Effector CD4-positive, alpha-beta T cell (primary cell): Measurements from ENCODE around the gene GJD3.

Experiments used
- DNase-seq: peaks from one replicate; pipeline ENCODE4 v3.0.0-alpha.2; 2020

Gene GJD3

GRCh38 chr17:40340327-40340726 lies 24.2 kb downstream of the GJD3 start:
- DNase-seq = no peak

DNA sequence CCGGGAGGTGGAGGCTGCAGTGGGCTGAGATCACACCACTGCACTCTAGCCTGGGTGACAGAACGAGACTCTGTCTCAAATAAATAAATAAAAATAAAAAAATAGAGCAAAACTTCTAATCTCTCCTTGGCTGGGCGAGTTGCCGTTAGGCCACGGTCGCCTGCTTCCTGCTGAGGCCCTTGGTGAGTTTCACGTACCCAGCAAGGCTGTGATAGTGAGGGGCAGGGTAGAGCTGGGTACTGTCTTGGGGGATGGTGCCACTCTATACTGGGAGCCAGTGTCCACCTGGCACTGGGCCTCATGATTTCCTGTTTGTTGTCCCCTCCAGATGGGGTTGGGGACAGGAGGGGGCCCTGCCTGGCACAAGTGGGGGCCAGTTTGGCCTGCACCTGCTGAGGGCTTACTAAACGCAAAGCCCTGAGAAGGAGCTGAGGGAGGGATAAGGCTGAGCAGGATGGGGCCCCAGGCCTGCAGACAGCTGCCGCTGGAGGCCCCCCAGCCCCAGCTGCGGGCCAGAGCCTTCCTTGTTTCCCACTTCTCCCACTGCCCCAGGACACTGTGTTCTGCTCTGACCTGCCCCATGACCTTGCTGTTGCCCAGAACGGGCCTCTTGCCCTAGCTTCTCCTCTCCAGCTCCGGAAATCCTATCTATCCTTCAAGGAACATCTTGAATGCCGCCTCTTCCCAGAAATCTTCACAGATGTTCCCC lies 25.4 kb downstream of the GJD3 start:
- no peak for DNase-seq

- DNase-seq = no peak
Measured at GRCh38 chr17:40338058-40338457, 26.5 kb downstream of the GJD3 start.

DNA sequence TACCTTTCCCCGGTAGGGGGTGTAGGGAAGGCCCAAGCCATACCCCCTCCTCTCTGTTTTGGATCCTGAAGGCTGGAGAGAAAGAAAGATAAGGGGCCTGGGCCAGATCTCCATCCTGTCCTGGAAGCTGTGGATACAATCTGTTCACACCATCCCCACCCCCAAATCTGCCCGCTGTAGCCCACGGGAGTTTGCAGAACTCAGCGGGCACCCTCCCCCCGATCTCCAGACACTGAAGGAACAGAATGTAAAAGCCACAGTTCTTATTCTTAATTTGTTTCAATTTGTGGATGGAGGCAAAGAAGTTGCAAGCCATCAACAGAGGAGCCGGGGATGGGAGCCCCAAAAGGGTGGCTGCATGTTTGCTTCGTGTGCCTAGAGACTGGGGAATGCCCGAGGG lies 27.2 kb downstream of the GJD3 start:
- no peak for DNase-seq

DNA sequence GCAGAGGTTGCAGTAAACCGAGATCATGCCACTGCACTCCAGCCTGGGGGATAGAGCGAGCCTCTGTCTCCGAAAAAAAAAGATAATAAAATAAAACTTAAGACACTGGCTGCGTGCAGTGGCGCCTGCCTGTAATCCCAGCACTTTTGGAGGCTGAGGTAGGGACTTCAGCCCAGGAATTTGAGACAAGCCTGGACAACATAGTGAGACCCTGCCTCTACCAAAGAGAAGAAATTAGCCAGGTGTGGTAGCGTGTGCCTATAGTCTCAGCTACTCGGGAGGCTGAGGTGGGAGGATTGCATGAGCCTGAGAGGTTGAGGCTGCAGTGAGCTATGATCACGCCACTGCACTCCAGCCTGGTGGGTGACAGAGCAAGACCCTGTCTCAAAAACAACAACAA lies 28.9 kb downstream of the GJD3 start:
- no peak for DNase-seq

DNA sequence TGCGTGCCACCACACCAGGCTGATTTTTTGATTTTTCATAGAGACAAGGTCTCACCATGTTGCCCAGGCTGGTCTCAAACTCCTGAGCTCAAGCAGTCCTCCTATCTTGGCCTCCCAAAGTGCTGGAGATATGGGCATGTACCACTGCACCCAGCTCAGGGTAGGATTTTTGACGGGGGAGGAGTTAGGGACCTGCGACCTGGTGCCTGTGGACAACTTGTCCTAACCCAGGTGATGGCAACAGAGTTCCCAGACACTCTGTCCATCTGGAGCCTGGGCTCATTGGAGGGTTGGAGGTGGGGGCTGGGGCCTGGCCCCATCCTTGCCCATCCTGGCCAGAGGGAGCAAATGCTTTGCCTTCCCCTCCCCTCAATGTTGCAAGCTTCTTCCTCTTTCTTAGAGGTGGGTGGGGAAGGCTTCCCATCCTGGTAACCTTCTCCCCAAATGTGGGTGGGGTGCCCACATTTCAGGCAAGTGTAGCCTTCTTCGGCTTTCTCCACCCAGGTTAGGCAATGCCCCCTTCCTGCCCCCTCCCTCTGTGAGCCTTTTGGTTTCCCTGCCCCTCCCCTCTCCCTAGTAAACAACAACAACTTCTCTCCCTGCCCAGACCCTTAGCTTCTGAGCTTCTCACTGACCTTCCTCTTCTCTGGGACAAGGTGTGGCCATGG lies 30.6 kb downstream of the GJD3 start:
- no peak for DNase-seq

DNA sequence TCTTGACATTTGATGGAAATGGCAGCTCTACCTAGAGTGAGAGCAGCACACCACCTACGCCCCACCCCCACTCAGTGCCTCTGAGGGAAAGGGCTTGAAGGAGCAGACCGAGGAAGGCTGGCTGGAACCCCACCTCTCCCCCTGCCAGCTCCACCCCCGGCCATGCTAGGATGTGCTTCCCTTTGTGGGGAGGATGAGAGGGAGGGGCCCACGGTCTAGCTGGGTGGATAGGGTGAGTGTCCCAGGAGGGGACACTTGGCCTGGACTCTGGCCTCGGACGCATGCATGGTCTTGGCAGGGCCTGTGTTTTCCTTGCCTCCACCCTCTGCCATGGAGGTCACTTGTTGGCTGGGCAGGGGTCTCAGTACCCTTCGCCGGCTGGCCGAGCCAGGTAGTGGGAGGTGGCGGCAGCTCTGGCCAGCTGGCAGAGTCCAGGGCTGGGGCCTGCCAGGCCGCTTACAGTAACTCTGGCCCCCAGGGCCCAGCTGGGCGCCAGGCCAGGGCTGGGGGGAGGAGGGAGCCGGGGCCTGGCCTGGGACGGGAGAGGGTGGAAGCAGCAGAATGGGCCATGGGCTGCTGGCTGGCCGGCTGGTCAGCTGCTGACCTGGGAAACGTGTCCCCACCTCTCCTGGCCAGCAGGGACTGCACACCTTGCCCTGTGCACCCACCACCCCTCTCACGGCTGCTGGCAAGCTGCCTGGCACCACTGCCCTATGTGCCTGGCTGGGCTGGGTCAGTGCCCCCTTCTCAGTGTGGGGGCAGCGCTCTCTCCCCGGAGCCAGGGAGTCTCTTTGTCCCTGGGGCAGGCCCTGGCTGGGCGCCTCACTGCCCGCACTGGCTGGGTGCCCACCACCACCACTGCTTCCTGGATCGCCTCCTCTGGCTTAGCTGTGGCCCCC lies 32.5 kb downstream of the GJD3 start:
- no peak for DNase-seq

- no peak for DNase-seq
Measured at GRCh38 chr17:40330850-40331470, 33.6 kb downstream of the GJD3 start.

GRCh38 chr17:40329839-40330794 lies 34.4 kb downstream of the GJD3 start:
- DNase-seq = no peak

- DNase-seq = no peak
Measured at GRCh38 chr17:40328386-40328766, 36.2 kb downstream of the GJD3 start.

DNA sequence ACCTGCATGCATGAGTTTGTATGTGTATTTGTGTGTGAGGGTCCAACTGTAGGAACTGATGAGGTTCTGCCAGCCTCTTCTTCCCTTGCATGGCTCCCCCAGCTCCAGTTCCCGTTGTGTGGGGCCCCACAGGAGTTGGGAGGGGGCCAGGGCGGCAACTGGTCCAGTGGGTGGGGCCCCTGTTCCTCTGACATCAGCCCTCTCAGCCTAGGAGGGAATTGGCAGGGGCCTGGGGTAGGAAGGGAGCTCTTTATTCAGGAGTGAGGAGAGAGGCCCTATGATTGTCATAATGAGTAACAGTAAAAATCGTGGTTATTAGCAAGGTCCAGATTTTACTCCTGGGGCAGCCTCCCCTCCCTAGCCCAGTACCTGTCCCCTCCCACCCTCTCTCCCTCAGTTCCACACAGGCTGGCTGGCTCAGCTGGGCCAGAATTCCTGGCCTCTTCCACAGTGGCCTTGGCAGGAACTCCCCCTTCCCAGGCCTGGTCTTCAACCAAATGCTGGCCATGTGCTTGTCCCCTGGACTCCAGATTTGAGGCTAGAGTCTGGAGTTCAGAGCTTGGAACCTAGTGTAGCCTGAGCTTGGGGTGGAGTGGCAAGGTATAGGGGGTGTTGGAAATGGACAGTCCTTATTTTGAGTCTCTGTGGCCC lies 36.7 kb downstream of the GJD3 start:
- DNase-seq = no peak

- no peak for DNase-seq
Measured at GRCh38 chr17:40327244-40327729, 37.2 kb downstream of the GJD3 start.

GRCh38 chr17:40326832-40327199 lies 37.7 kb downstream of the GJD3 start:
- no peak for DNase-seq

- DNase-seq = peak; percentile 57
Measured at GRCh38 chr17:40326014-40326831, 38.3 kb downstream of the GJD3 start.

GRCh38 chr17:40325156-40326013 lies 39.2 kb downstream of the GJD3 start:
- peak; percentile 51 for DNase-seq

GRCh38 chr17:40323391-40324381 lies 40.9 kb downstream of the GJD3 start:
- peak; percentile 82 for DNase-seq

- DNase-seq = peak; percentile 90
Measured at GRCh38 chr17:40322358-40323315, 41.9 kb downstream of the GJD3 start.
